Measurements from ENCODE around the gene ZBED4.

The ZBED4 gene

DNA sequence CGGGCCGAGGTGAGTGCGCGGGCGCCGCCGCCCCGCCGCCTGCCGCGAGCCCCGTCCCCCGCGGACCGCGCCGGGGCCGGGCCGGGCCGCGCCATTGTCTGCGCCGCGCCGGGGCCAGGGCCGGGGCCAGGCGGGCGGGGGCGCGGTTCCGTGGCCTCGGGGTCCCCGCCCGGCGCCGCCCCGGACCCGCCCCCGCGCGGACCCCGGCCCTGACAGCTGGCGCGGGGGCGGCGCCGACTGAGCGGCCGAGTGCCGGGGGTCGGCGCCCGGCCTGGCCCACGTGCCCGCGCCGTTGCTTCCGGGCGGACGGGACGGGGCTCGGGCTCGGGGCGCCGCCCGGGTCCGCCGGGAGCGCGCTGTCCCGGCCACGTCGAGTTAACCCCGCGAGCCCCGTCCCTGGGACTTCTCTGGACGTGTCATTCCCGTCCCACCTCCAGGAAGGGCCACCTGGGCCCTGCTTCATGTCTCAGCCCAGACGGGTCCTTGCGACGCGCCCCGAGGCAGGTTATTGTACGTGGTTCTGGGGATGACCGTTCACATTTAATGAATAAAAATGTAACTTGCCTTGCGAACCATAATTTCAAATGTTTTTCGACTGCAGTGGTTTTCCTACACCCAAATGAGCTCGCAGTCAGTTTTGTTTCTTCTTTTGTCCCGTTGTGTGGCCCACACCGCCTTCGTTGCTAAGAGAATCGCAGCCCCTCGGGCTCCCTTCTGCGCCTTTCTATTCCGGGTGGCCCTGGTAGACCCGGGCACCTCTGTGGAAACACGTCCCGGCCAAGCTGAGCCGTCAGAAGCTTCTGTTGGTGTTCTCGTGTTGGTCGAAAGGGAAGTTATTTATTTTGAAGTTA lies 562 bp downstream of the ZBED4 start:
- DNase-seq: peak; percentile 36 to 44

DNA sequence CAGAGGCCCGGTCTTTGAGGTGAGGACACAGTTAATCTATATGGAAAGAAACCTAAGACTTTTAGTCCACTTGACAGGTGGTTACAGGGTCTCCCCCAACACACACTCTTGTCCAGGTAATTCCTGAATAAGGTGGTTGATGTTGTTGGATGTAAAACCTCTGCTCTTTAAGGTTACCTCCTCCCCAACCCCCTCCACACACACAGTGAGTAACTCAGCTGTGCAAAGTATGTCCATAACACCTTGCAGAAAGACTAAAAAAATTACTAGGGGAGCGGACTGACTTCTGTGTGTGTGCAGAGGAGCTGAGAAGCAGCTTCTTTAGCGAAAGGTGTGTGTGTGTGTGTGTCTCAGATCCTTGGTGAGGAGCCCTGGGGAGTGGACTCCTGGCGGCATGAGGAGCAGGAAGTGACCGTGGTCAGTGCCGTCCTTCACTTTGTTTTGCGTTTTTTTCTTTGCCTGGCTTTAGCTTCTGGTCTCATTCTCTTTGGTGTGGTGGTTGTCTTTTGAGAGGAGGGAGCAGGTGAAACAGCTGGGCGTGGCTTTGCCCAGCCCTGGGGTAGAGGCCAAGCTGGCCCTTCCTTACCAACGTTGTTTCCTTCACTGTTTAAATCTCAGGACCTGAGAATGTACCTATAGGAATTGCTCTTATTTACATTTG lies 1.7 kb downstream of the ZBED4 start:
- no peak for DNase-seq

DNA sequence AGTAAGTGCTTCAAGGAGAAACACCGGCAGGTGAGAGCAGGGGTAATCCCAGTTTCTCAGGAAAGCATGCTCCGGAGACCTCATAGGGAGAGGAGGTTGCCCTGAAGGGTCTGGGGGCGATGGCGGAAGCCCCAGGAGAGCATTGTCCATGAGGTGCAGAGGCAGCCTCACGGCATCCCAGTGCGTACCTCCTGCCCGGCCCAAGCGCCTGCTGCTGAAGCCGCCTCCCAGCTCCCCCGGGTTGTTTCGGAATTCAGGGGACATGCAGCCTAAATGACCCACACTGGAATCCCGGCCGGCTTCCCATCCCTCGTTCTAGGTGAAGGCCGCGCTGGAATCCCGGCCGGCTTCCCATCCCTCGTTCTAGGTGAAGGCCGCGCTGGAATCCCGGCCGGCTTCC lies 2.7 kb downstream of the ZBED4 start:
- no peak for DNase-seq

DNA sequence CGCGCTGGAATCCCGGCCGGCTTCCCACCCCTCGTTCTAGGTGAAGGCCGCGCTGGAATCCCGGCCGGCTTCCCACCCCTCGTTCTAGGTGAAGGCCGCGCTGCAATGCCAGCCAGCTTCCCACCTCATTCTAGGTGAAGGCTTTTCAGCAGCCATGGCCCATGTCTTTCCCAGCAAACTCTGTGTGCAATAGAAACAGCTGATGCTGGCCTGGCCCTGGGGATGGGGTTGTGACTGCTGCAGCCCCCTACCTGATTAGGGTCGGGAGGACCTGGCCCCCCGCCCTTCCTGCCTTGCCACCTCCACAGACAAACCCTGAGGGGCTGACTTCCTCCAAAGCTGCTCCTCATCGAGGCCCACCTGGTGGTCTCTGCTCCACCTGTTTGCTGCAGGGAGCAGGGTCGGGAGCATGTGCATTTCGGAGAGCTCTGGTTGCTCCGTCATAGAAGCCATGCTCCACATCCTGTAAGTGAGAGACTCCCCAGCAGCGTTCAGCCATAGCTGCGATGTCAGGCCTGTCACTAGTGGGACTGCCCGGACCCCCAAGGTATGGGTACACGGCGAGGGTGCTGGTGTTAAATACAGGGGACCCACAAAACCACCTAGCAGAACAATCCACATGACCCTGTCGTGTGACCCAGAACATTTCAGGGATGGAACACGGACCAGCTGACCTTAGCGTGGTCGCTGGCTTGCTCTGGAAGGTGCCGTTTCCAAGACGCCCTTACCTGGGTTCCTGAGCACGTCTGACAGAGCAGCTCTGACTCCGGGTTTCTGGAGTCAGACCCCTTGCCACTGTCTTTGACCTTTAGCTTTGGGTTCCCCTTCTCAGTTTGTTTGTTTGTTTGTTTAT lies 3.3 kb downstream of the ZBED4 start:
- DNase-seq: no peak

DNA sequence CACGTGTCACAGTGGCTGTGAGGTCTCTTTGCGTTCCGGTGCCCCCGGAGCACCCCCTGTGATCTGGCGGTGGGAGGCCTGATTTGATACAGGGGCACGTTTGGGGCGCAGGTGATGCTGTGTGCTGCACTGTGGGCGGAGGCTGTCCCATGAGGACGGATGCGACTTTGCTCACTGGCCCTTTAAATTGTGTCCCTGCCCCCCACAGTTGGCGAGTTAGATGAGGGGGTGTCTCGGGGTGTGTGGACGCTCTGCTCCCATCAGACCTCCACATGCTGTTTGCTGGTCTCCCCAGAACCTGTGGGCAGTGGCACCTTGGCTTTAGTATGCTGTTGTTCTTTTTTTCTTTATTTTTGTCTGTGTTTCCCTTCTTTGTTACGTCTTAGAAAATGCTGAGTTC lies 5.2 kb downstream of the ZBED4 start:
- no peak for DNase-seq

DNA sequence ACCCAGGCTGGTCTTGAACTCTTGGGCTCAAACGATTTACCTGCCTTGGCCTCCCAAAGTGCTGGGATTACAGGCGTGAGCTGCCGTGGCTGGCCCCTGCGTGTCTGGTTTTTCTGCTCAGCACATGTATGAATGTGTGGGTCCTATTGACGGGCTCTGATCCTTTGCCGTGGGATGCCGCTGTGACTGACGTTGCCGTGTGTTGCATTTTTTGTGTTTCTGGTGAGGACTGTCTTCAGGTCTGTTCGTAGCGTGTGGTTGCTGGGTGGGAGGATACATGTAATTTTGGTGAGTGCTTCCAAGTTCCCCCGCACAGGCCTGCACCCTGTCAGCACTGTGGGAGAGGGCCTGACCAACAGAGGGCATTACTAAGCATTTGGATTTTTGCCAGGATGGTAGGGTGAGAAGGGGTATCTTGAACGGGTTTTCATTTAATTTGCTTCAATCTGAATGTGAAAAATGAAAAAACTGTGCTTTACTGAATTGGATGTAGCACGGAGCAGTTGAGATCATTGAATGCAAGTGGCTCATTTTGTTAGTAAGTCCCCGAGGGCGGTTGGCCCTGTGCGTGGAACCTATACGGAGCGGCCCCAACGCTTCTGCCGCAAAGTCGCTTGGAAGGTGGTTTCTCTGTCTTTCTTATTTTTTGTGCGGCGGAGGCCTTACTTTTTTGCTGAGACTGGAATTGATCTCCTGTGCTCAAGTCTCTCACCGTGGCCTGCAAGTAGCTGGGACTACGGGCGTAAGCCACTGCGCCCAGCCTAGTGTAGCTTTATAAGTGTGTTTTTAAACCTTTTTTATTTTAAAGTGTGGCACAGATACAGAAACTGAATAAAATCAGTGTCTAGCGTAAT lies 8.2 kb downstream of the ZBED4 start:
- no peak for DNase-seq

DNA sequence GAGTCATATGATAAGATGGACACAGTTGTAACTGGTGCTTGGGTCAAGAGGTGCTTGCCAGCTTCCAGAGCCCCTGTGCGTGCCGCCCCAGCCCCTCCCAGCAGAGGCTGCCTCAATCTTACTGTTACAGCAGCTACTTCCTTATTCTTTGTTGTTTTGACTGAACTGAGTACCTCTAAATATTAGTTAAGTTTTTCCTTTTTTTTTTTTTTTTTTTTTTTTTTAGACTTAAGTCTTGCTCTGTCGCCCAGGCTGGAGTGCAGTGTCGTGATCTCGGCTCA lies 8.8 kb downstream of the ZBED4 start:
- no peak for DNase-seq

DNA sequence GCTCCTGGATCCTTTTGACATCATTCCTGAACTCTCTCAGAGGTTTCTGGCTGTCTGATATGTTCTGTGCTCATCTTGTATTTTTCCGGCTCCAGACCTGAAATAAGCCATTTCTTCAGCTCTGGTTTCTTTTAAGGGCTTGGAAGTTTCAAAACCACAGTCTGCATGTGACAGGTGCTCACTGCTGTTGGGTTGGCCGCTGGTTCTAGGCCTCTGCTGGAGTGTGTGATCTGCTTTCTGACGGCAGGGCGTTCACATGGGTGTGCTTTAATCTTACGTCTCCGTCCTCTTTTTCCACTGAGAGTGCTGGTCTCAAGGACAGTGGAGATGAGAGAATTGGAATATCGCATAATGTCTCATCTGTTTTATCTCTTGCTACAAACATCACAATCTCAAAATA lies 10.3 kb downstream of the ZBED4 start:
- no peak for DNase-seq

DNA sequence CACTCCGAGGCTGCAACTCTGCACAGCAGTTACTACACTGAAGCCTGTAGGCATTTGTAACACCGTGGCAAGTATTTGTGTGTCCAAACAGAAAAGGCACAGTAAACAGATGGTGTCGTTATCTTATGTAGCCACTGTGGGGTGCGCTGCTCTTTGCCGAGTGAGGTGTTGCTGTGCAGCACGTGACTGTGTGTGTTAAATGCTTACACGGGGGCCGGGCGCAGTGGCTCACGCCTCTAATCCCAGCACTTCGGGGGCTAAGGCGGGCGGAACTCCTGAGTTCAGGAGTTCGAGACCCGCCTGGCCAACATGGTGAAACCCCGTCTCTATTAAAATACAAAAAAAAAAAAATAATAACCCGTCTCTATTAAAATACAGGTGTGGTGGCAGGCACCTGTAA lies 11.5 kb downstream of the ZBED4 start:
- DNase-seq: no peak

DNA sequence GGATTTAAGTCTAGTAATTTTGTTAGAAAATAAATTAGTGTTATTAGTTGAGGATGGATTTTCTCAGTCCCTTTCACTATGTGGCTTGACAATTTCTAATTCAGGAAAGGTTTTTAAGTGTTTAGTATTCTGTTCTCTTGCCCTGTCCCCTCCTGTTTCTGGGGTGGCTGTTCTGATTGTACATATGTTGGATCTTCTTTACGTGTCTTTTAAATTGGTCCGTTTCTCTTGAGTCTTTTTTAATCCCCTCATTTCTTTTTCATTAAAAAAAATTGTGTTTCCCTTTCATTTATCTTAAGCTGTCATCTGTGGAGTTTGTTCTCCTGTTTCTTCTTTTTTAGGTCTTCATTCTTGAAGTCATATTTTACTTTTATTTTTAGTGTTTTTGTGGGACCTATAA lies 12.5 kb downstream of the ZBED4 start:
- DNase-seq: no peak

DNA sequence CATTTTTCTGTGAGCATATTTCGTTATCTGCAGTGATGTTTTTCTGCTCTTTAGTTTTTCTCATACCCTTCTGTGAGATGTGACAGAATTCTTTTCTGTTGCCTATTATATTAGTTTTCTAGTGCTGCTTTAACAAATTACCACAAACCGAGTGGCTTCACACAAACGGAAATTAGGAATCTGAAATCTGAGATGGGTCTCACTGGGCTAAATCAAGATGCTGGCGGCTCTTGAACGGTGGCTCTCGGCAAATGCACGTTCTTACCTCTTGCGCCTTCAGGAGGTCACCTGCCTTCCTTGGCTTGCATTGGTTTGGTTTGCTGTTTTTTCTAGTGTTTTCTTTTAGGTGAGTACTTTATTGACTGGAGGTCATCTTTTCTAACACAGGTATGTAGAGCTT lies 13.0 kb downstream of the ZBED4 start:
- DNase-seq: no peak

DNA sequence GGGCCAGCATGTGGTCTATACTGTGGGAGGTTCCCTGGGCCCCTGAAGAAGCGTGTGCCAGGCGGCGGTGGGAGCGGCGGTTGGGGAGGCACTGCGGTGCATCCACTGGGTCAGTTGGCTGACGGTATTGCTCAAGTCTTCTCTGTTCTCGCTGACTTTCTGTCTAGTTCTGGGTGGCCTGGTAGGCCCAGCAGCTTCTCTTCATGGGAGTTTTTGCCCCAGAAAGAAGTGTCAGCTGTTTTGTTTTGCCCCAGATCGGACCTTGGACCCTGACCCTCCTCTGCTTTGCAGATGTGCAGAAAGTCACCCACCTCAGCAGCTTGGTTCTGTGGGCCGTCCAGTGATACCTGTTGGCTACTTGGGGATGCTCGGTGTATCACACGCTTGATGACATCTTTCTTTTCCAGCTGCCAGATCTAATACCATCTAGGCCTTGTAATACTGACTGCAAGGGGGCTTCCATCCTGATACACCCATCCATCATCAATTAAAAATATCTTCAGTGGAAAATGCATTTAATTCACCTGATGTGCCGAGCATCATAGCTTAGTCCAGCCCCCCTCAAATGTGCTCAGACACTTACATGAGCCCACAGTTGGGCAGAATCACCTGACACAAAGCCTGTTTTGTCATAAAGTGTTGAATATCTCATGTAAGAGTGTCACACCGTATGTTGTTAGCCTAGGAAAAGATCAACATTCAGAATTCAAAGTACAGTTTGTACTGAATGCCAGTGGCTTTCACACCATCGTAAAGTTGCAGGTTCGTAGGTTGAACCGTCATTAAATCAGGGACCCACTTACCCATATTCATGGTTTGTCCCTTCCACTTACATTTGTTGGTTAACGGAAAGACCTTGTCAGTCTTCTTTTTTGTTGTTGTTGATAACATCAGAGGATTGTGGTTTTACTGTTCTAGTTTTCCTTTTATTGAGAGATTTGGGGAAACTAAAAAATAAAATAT lies 13.9 kb downstream of the ZBED4 start:
- DNase-seq: no peak

DNA sequence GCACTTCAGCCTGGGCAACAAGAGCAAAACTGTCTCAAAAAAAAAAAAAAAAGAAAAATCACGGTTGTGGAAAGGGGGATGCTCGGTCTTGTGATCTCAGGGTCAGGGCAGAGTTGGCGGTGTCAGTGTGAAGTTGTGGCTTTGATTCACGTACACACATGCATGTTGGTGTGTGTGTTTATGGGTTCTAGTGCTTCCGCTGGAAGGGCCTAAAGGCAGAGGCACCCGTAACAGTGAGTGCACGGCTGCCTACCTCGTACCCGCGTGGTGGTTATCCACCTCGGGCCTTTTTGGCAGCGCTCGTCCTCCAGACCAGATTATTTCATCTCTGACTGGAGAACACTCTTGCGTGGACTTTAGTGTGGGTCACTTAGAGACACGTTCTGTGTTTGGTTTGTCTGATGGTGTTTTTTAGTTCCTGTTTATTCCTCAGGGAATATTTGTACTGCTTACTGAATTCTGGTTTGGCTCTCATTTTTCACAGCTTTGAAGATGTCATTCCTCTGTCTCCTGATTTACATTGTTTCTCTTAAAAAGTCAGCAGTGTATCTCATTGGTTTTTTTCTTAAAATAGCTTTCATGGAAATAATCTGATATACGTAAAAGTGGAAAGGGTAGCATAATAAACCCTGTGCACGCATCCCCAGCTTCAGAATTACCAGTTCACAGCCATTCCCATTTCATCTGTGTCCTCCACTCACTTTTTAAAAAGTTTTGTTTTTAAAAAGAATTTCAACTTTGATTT lies 15.6 kb downstream of the ZBED4 start:
- no peak for DNase-seq

DNA sequence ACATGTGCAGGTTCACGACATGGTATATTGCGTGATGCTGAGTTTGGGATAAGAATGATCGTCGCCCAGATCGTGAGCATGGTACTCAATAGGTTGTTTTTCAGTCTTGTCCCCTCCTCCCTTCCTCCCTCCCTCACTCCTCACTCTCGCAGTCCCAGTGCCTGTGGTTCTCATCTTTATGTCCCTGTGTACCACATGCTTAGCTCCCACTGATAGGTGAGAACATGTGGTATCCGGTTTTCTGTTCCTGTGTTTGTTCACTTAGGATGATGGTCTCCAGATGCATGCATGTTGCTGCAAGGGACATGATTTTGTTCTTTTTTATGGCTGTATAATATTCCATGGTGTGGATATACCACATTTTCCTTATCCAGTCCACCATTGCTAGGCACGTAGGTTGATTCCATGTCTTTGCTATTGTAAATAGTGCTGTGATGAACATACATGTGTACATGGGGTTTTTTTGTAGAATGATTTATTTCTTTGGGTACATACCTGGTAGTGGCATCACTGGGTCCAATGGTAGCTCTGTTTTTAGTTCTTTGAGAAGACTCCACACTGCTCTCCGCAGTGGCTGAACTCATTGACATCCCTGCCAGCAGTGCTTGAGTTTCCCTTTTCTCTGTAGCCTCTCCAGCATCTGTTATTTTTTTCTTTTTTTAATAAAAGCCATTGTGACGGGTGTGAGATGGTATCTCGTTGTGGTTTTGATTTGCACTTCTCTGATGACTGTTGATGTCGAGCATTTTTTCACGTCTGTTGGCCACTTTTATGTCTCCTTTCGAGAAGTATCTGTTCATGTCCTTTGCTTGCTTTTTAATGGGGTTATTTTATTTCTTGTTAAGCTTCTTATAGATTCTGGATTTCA lies 16.4 kb downstream of the ZBED4 start:
- DNase-seq: no peak

DNA sequence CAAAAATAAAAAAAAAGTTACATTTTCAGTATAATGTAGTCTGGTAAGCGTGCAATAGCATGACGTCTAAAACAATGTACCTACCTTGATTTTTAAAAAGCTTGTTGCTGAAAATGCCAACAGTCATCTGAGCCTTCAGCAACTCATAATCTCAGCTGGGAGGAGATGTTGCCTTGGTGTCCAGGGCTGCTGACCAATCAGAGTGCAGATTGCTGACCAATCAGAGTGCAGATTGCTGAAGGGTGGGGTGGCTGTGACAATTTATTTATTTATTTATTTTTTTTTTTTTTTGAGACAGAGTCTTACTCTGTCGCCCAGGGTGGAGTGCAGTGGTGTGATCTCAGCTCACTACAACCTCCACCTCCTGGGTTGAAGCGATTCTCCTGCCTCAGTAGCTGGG lies 17.8 kb downstream of the ZBED4 start:
- no peak for DNase-seq

DNA sequence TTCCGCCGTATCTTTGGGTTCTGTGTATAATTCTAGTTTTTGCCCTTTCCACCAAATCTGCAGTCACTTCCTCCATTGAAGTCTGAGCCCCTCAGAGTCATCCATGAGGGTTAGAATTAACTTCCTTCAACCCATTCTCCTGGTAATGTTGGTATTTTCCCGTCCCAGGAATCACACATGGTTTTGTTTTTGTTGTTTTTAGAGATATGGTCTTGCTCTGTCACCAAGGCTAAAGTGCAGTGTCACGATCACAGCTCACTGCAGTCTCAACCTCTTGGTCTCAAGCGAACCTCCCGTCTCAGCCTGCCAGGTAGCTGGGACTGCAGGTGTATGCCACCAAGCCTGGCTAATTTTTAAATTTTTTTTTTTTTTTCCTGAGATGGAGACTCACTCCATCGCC lies 18.7 kb downstream of the ZBED4 start:
- DNase-seq: no peak

DNA sequence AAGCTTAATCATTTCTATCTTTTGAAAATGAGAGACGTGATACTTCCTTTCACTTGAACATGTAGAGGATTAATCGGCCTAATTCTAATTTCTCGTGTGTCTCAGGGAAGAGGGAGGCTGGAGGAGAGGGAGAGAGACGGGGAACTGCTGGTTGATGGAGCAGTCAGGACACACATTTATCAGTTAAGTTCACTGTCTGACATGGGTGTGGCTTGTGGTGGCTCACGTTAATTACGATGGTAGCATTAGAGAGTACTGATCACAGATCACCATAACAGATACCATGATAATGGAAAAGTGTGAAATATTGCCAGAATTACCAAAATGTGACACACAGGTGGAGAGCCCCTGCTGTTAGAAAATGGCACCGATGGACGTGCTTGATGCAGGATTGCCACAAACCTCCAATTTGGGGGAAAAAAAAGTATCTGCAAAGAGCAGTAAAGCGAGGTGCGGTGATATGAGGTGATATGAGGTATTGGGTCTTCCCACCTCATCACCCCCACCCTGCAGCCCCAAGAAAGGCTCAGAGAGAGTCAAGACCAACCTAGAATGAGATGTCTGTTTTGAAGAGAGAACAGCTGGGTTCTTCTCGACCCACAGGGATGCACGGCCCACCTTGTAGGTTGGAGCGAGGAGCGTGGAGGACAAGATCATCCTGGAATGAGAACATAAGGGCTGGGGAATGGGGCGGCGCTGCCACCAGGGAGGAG lies 19.7 kb downstream of the ZBED4 start:
- DNase-seq: no peak

DNA sequence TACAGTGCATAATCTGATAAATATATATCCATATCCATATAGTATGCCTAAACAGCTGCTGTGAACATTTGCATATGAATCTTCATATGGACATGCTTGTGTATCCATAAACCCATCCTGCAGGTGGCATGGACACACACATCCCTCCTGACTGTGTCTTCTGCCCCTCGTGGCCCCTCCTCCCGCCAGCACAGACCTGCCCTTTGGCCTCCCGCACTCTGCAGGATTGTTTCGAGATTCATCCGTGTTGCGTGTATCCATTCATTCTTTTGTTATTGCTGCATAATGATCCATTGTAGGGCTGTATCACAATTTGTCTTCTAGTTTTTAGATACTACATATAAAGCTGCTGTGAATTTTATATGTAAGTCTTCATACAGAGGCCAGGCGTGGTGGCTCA lies 24.0 kb downstream of the ZBED4 start:
- no peak for DNase-seq

DNA sequence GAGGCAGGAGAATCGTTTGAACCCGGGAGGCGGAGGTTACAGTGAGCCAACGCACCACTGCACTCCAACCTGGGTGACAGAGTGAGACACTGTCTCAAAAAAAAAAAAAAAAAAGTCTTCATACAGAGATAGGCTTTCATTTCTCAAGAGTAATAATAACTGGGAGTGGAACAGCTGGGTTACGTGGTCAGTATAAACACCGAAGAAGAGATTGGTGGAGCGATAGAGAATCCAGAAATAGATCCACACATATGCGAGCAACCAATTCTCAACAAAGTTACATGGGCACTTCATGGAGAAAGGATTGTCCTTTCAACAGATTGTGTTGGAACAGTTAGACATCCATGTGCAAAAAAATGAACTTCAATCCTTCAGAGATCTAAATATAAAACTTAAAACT lies 24.6 kb downstream of the ZBED4 start:
- no peak for DNase-seq

Data from inflammatory macrophage treated with lipopolysaccharide for 1 hour (primary cell).